GM10847 (cell line): ENCODE data around the gene DLG2.

Source experiments
- POLR2A ChIP-seq: IDR thresholded peaks from 2 replicates; pipeline ENCODE4 v1.6.1; 2011; ENCODE audit not compliant: insufficient read length; ENCODE audit errors: extremely low read depth

DLG2 gene

DNA sequence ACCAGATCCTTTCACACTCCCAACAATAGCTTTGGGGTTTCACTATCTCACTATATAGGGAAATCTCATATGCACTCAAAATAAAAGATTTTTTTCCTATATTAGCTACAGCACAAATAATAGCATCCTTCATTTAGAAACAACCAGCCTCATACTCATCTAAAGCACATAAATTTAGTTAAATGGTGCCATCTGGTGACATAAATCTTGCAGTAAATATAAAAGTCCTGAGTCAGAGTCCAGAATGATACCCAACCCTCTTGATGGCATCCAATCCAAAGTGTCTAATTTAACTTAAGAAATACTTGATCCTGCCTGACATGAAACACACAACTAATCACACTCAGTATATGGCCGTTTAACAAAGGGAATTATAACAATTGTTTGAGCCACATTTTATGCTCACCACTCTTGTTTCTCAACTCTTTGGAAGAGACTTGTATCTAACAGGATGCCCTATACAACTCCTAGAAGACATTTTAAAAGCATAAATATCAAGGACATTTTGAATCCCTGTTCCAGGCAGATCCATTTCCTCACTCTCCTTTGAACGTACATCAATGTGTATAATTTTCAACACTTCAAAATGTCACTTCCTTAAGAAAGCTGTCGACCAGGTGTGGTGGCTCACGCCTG is 36.2 kb downstream of the DLG2 start:
- TF ChIP-seq POLR2A, result no peak

DNA sequence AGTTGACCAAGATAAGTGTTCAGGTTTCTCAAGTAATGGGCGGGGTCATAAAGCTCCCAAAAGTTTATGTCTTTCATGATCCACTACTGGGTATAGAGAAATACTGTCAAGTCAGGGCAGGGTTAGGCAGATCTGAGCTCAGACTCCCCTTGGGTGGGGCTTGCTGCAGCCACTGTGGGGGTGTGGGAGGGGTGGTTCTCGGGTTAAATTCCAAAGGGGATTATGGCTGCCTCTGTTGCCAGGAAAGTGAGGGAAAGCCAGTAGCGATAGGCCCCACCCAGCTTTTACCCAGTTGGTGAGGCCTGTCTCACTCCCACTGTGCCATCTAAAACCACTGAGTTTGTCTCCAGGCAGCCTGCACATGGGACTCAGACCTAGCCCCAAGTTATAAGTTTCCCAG is 37.8 kb downstream of the DLG2 start:
- no peak for TF ChIP-seq POLR2A

GRCh38 chr11:85582111-85582510 is 45.0 kb downstream of the DLG2 start:
- TF ChIP-seq POLR2A, result no peak

DNA sequence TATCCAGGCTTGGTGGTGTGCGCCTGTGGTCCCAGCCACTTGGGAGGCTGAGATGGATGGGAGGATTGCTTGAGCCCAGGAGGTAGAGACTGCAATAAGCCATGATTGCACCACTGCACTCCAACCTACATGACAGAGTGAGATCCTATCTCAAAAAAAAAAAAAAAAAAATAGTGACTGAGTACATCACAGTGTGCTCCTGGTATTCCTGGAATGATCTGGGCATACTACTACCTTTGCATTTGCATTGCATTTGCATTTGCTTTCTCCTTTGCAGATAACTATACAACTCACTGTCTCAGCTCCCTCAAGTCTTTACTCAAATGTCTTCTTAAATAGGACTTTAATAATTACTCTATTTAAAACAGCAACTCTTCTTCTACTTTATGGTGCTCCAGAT is 51.8 kb downstream of the DLG2 start:
- no peak for TF ChIP-seq POLR2A

- no peak for TF ChIP-seq POLR2A
Observed at GRCh38 chr11:85572056-85572455, 55.1 kb downstream of the DLG2 start.

DNA sequence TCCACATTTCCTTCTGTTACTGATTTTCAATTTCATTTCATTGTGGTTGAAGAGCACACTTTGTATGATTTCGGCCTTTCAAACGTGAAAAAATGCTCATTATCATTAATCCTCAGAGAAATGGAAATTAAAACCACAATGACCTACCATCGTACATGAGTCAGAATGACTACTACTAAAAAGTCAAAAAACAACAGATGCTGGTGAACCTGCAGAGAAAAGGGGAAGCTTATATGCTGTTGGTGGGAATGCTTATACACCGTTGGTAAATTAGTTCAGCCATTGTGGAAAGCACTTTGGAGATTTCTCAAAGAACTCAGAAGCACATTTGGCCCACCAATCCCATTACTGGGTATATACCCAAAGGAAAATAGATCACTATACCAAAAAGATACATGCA is 57.6 kb downstream of the DLG2 start:
- TF ChIP-seq POLR2A, result no peak

- TF ChIP-seq POLR2A, result no peak
Observed at GRCh38 chr11:85558411-85558810, 68.7 kb downstream of the DLG2 start.

DNA sequence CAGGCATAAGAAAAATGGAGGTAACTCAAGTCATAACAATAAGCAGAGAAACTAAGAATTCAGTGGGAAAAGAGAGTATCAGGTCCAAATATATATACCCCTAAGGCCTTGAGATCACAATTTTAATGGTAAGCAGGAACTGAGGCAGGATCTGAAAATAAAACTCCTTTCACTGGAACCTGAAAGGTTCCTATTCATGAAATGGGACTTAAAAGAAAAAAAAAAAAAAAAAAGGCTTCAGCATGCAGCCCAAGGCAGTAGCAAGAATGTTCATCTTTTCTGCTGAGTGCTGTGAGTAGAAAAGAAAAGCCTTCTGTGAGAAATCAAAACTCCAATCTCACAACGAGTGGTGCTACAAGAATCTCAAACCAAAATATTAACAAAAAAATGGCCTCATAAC is 75.3 kb downstream of the DLG2 start:
- TF ChIP-seq POLR2A, result no peak

DNA sequence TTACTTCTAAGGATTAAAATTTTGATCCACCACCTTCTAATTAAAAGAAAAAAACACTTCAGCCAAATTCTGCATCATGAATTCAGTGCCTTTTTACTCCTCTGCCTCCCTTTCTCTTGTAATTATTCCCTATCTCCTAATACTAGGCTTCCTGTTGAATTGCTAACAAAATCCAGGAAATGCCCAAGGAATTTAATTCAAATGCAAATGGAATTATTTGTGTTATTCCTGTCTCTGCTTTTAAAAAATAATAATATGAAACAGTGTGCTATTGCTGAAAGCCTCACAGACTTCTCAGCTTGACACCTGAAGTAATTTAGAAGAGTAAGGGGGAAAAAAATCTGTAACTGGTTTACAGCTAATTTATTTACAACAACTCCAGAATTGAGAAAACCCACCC is 85.5 kb downstream of the DLG2 start:
- TF ChIP-seq POLR2A, result no peak

GRCh38 chr11:85540635-85541205 is 86.4 kb downstream of the DLG2 start:
- TF ChIP-seq POLR2A, result no peak

- no peak for TF ChIP-seq POLR2A
Observed at GRCh38 chr11:85540181-85540580, 87.0 kb downstream of the DLG2 start.

DNA sequence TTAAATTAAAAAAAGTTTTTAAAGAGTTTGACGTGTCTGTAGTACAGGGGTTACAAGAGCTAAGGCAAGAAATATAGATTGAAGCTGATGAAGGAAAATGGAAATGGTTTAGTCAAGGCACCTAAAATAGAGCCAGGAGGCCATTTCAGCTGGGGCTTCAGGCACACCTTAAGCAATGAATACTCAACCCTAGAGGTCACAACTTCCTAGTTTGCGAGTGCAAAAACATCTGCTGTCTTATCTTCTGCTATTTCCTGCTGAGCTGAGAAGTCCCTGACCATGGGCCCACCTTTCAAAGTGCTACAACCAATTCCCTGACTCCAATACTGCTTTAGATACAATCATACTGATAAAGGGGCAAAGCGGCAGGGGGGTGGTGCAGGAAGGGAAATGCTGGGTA is 87.4 kb downstream of the DLG2 start:
- no peak for TF ChIP-seq POLR2A

GRCh38 chr11:85539029-85539689 is 88.0 kb downstream of the DLG2 start:
- TF ChIP-seq POLR2A, result no peak

DNA sequence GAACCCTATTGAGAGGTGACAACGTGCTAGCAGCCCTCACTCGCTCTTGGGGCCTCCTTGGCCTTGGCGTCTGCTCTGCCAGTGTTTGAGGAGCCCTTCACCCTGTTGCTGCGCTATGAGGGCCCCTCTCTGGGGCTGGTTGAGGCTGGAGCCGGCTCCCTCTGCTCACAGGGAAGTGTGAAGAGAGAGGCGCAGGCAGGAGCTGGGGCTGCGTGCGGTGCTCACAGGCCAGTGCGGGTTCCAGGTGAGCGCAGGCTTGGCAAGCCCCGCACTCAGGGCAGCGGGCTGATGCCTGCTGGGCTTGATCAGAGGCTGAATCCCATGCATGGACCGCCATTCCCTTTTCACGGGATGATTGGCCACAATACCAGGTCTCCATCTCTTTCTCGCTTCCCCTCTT is 90.7 kb downstream of the DLG2 start:
- no peak for TF ChIP-seq POLR2A

DNA sequence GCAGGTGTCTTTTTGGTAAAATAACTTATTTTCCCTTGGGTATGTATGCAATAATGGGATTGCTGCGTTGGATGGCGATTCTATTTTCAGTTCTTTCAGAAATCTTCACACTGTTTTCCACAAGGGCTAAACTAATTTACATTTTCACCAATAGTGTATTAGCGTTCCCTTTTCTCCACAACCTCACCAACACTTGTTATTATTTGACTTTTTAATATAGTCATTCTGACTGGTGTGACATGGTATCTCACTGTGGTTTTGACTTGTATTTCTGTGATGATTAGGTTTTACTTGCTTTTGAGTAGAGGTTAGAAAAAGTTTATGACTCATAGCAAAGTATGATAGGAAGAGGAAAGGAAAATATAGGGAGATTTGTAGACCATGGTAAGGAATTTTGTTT is 92.3 kb downstream of the DLG2 start:
- TF ChIP-seq POLR2A, result no peak

- no peak for TF ChIP-seq POLR2A
Observed at GRCh38 chr11:85531191-85531897, 95.8 kb downstream of the DLG2 start.
